HepG2 (cell line): ENCODE results near the gene VPS18. TPM values are rescaled to one million over a fixed set of nuclear protein-coding genes. Genes with fewer than 3 reads are reported as not detected.

ENCODE experiments used
- ATAC-seq: fragments of 200-7000 bp; cut with Tn5 transposase; 3 replicates; pipeline ENCODE4 v1.9.1; 2020; ENCODE audit warnings: mild to moderate bottlenecking, moderate library complexity
- BruUV-seq: library from RNA; stranded (reverse); fragments of 400-500 nt; replicated peaks from 2 replicates; lab custom pipeline; 2021; lab: Mats Ljungman, UMichigan
- CTCF ChIA-PET: fragments of 300-600 bp; formaldehyde crosslinking; extraction: SDS; loops from one replicate; lab custom pipeline; 2021; ENCODE audit warnings: low total read pairs, inconsistent platforms, low intra/inter-chr PET ratio; lab: Yijun Ruan, JAX
- POLR2A ChIA-PET: fragments of 350-600 bp; sonication (Branson Sonifier 250); formaldehyde crosslinking; loops from one replicate; lab custom pipeline; 2020; ENCODE audit warnings: antibody characterized with exemption, inconsistent platforms; lab: Yijun Ruan, JAX
- DNase-seq: peaks from one replicate; pipeline ENCODE4 v3.0.0-alpha.2; 2015; ENCODE audit warnings: low spot score
- FAIRE-seq: peaks from 3 replicates; lab custom pipeline; 2011; peaks lifted over from hg19 to GRCh38; lab: Jason Lieb, UNC
- H2AFZ ChIP-seq: one replicate; pipeline ENCODE4 v1.6.1; 2011; ENCODE audit warnings: low read length, inconsistent platforms
- H3K27ac ChIP-seq: fragments of 300-600 bp; 3 replicates; pipeline ENCODE4 v1.8.0; 2011; ENCODE audit warnings: mixed run types, mild to moderate bottlenecking, mixed read lengths, low read length, inconsistent platforms; ENCODE audit not compliant: insufficient read depth; ENCODE audit errors: extremely low read length
- H3K27me3 ChIP-seq, 2 experiments: fragments of 200-600 bp in 1 of 2; 2 replicates in 1 of 2; 3 replicates in 1 of 2; pipeline versions ENCODE4 v1.6.0 to v1.8.0; 2011; ENCODE audit warnings: low read length in 2 of 2, mild to moderate bottlenecking in 2 of 2, moderate library complexity in 2 of 2, inconsistent platforms in 1 of 2; ENCODE audit not compliant: insufficient read depth in 2 of 2, control insufficient read depth in 1 of 2
- H3K36me3 ChIP-seq, 2 experiments: fragments of 200-600 bp in 1 of 2; replicated peaks in 1 of 2; 2 replicates in 1 of 2; 3 replicates in 1 of 2; pipeline versions ENCODE4 v1.5.1 to v1.8.0; 2011; ENCODE audit warnings: low read length in 2 of 2, inconsistent platforms in 1 of 2; ENCODE audit not compliant: insufficient read depth in 2 of 2, control insufficient read depth in 1 of 2
- H3K4me1 ChIP-seq: 2 replicates; pipeline ENCODE4 v1.5.1; 2012; ENCODE audit warnings: low read length, inconsistent platforms; ENCODE audit not compliant: insufficient read depth
- H3K4me2 ChIP-seq: 2 replicates; pipeline ENCODE4 v1.6.0; 2011; ENCODE audit warnings: low read depth, low read length, inconsistent platforms
- H3K4me3 ChIP-seq, 3 experiments: fragments of 200-600 bp in 1 of 3; sonication (generic), shearing (Covaris generic) in 1 of 3; replicated peaks in 1 of 3; 2 replicates each; pipeline ENCODE4 v1.5.1; 2011 to 2016; ENCODE audit warnings: low read length in 3 of 3, inconsistent platforms in 2 of 3, low read depth in 2 of 3, mild to moderate bottlenecking in 2 of 3, control low read depth in 1 of 3, mixed read lengths in 1 of 3; ENCODE audit not compliant: insufficient read depth in 1 of 3
- H3K79me2 ChIP-seq: one replicate; pipeline ENCODE4 v1.6.1; 2011; ENCODE audit warnings: low read length, inconsistent platforms; ENCODE audit not compliant: insufficient read depth
- H3K9ac ChIP-seq: 2 replicates; pipeline ENCODE4 v1.6.0; 2011; ENCODE audit warnings: mild to moderate bottlenecking, low read depth, low read length, inconsistent platforms; ENCODE audit not compliant: insufficient read depth
- H3K9me3 ChIP-seq: 2 replicates; pipeline ENCODE4 v1.5.1; 2012; ENCODE audit warnings: mild to moderate bottlenecking, low read length
- H4K20me1 ChIP-seq: 2 replicates; pipeline ENCODE4 v1.6.0; 2011; ENCODE audit warnings: inconsistent platforms, mild to moderate bottlenecking, low read length, moderate library complexity; ENCODE audit not compliant: insufficient read depth
- FOSL1 ChIP-seq: sonication (generic); formaldehyde crosslinking; IDR thresholded peaks from 2 replicates; pipeline ENCODE4 v1.9.0; 2021; ENCODE audit warnings: missing genetic modification reagents, borderline replicate concordance
- FOSL2 ChIP-seq: sonication (generic); formaldehyde crosslinking; IDR thresholded peaks from 2 replicates; pipeline ENCODE4 v1.4.0; 2020; ENCODE audit warnings: missing genetic modification reagents
- MTF2 ChIP-seq: sonication (generic); formaldehyde crosslinking; IDR thresholded peaks from 2 replicates; pipeline ENCODE4 v1.5.0; 2020; ENCODE audit warnings: missing genetic modification reagents, borderline replicate concordance
- U2AF1 ChIP-seq: fragments of 200-400 bp; formaldehyde crosslinking; optimal IDR thresholded peaks from 2 replicates; pipeline ENCODE3; 2017; ENCODE audit warnings: mild to moderate bottlenecking, low read depth, low read length
- ZNF136 ChIP-seq: sonication (generic); formaldehyde crosslinking; IDR thresholded peaks from 2 replicates; pipeline ENCODE4 v1.8.1; 2022; ENCODE audit warnings: low read depth, mild to moderate bottlenecking, moderate library complexity, missing genetic modification reagents
- ZNF792 ChIP-seq: IDR thresholded peaks from 2 replicates; pipeline ENCODE4 v1.6.1; 2016
- ZSCAN31 ChIP-seq: sonication (generic); formaldehyde crosslinking; IDR thresholded peaks from 2 replicates; pipeline ENCODE4 v1.5.0; 2020; ENCODE audit warnings: low read depth, mild to moderate bottlenecking, missing genetic modification reagents
- WGBS: methylation state at CpG from one replicate; pipeline ENCODE4 v1.1.6; 2017; ENCODE audit warnings: low lambda C conversion rate; 5-methylcytosine and 5-hydroxymethylcytosine counted together
- in situ Hi-C: cut with HindIII; loops from 2 replicates; pipeline ENCODE4 v1.10.0; 2017; ENCODE audit warnings: low pct_unique_long_range_greater_than_20kb; ENCODE audit not compliant: extremely low pct_ligation_motif_present
- intact Hi-C: fragments of 100-400 bp; cut with micrococcal nuclease; formaldehyde crosslinking; loops from one replicate; pipeline ENCODE4 v1.10.0; 2022; ENCODE audit not compliant: unreplicated experiment
- polyA plus RNA-seq, 8 experiments: library from polyadenylated mRNA; depleted of rRNA in 3 of 8; stranded (reverse) in 7 of 8; unstranded in 1 of 8; fragments of >200 nt; fragmentation: Illumina TruSeq in 4 of 8; extraction: Trizol in 4 of 8; gene quantifications; 2 replicates each; pipeline versions ENCODE4 v1.2.1 to v1.2.3, GENCODE V29; 2011 to 2016; ENCODE audit warnings: low read depth in 4 of 8, missing spikeins in 1 of 8, mixed read lengths in 1 of 8; ENCODE audit not compliant: insufficient read depth in 1 of 8
- total RNA-seq, 5 experiments: library from RNA; depleted of rRNA; stranded (reverse); fragments of >200 nt; fragmentation: Illumina TruSeq; extraction: Trizol; gene quantifications; 2 replicates each; pipeline ENCODE4 v1.2.3, GENCODE V29; 2016; ENCODE audit warnings: low read depth in 1 of 5
- TF ChIP-seq, protein P1 (sequence below): sonication (generic); formaldehyde crosslinking; IDR thresholded peaks from 2 replicates; pipeline ENCODE4 v1.5.0; 2020; ENCODE audit warnings: mild to moderate bottlenecking, missing genetic modification reagents, borderline replicate concordance
- TF ChIP-seq, protein P2 (sequence below): sonication (generic); formaldehyde crosslinking; IDR thresholded peaks from 2 replicates; pipeline ENCODE4 v1.5.0; 2020; ENCODE audit warnings: missing genetic modification reagents
- TF ChIP-seq, protein P3 (sequence below): sonication (generic); formaldehyde crosslinking; IDR thresholded peaks from 2 replicates; pipeline ENCODE4 v1.4.0; 2020; ENCODE audit warnings: missing genetic modification reagents
- TF ChIP-seq, protein P4 (sequence below), 2 experiments: sonication (generic) in 1 of 2; formaldehyde crosslinking in 1 of 2; IDR thresholded peaks; 2 replicates each; pipeline versions ENCODE4 v1.4.0 to v1.6.1; 2016 to 2020; ENCODE audit warnings: borderline replicate concordance in 1 of 2, low read depth in 1 of 2, mild to moderate bottlenecking in 1 of 2, missing genetic modification reagents in 1 of 2

The VPS18 gene
- total and polyA plus RNA-seq, 2 of the 13 experiments (the other 11 are each of a cell fraction or from before 2014, with no cell fraction given): 5.8 to 17.0 TPM

DNA sequence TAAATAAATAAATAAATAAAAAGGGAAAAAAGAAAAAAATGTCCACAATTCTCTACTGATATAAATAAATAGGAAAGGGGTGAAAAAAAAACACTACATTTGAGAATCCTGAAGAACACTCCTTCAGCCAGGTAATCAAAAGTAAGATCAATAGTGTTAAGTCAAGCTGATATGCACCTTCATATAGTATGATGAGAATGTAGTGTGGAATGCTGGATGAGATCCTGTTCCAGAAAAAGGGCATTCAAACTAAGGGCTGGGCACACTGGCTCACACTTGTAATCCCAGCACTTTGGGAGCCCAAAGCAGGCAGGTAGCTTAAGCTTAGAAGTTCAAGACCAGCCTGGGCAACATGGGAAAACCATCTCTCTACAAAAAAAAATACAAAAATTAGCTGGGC, 5.1 kb upstream of the VPS18 start (continued):
- TF ChIP-seq, protein P1, sequence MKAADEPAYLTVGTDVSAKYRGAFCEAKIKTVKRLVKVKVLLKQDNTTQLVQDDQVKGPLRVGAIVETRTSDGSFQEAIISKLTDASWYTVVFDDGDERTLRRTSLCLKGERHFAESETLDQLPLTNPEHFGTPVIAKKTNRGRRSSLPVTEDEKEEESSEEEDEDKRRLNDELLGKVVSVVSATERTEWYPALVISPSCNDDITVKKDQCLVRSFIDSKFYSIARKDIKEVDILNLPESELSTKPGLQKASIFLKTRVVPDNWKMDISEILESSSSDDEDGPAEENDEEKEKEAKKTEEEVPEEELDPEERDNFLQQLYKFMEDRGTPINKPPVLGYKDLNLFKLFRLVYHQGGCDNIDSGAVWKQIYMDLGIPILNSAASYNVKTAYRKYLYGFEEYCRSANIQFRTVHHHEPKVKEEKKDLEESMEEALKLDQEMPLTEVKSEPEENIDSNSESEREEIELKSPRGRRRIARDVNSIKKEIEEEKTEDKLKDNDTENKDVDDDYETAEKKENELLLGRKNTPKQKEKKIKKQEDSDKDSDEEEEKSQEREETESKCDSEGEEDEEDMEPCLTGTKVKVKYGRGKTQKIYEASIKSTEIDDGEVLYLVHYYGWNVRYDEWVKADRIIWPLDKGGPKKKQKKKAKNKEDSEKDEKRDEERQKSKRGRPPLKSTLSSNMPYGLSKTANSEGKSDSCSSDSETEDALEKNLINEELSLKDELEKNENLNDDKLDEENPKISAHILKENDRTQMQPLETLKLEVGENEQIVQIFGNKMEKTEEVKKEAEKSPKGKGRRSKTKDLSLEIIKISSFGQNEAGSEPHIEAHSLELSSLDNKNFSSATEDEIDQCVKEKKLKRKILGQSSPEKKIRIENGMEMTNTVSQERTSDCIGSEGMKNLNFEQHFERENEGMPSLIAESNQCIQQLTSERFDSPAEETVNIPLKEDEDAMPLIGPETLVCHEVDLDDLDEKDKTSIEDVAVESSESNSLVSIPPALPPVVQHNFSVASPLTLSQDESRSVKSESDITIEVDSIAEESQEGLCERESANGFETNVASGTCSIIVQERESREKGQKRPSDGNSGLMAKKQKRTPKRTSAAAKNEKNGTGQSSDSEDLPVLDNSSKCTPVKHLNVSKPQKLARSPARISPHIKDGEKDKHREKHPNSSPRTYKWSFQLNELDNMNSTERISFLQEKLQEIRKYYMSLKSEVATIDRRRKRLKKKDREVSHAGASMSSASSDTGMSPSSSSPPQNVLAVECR: no peak
- TF ChIP-seq FOSL1: no peak
- no peak for TF ChIP-seq ZNF136 (CRISPR knock-in tag)

DNA sequence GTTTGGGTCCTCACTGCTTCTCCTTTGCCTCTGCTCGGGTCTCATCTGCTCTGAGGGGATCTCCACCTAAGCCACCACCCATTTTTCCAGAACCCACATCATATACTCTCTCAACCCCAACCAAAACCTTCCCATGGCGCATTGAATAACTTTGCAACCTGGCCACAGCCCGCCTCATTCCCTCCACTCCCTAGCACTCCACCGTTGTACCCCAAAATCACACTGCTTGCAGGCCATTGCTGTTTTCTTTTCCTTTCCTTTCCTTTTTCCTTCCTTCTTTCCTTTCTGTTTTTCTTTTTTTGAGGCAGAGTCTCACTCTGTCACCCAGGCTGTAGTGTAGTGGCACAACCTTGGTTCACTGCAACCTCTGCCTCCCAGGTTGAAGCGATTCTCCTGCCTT, 3.1 kb upstream of the VPS18 start:
- in situ Hi-C loops (loop anchor here (5.0 to 10.0 kb wide), 3 partner anchors 34 to 306 kb away; partner anchors contain the start of gene RAD51), intact Hi-C loops (loop anchor here (5.0 kb wide), 2 partner anchors 144 to 189 kb away; no protein-coding TSS in a partner anchor)
- Histone ChIP-seq H3K9ac (no peak overlapping the region), H3K4me2 (no peak overlapping the region), H3K27ac (no peak overlapping the region), H3K79me2 (peaks cover 17% of the 10 kb centered on the region), H3K9me3 (no peaks in the 10 kb centered on the region), H3K4me3 (no peak overlapping the region), H3K27me3 (no peaks in the 10 kb centered on the region; a peak in 1 of 5 replicates), H2AFZ (no peak overlapping the region), H4K20me1 (no peaks in the 10 kb centered on the region), H3K36me3 (peaks cover 3 to 5% of the 10 kb centered on the region in 2 experiments; a peak in 4 of 5 replicates), H3K4me1 (peaks cover 35% of the 10 kb centered on the region)
- ATAC-seq: no peak
- BruUV-seq: no TSS peak
- no peak for DNase-seq
- POLR2A ChIA-PET: interaction anchor here (1.2 kb wide), 1 partner anchor 32 kb away, joined by 4 read pairs; no protein-coding TSS in a partner anchor
- CTCF ChIA-PET: interaction anchor here (5.3 kb wide), 1 partner anchor 33 kb away, joined by 80 read pairs; no protein-coding TSS in a partner anchor
- FAIRE-seq: no peak
- 47% methylated on average over 5 of the region's 5 CpGs for WGBS
- TF ChIP-seq, protein P2, sequence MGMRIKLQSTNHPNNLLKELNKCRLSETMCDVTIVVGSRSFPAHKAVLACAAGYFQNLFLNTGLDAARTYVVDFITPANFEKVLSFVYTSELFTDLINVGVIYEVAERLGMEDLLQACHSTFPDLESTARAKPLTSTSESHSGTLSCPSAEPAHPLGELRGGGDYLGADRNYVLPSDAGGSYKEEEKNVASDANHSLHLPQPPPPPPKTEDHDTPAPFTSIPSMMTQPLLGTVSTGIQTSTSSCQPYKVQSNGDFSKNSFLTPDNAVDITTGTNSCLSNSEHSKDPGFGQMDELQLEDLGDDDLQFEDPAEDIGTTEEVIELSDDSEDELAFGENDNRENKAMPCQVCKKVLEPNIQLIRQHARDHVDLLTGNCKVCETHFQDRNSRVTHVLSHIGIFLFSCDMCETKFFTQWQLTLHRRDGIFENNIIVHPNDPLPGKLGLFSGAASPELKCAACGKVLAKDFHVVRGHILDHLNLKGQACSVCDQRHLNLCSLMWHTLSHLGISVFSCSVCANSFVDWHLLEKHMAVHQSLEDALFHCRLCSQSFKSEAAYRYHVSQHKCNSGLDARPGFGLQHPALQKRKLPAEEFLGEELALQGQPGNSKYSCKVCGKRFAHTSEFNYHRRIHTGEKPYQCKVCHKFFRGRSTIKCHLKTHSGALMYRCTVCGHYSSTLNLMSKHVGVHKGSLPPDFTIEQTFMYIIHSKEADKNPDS: no peak
- TF ChIP-seq ZNF792 (CRISPR knock-in tag) (no peak), ZSCAN31 (CRISPR knock-in tag) (no peak), MTF2 (CRISPR knock-in tag) (no peak), U2AF1 (no peak), FOSL2 (no peak)
- TF ChIP-seq, protein P3, sequence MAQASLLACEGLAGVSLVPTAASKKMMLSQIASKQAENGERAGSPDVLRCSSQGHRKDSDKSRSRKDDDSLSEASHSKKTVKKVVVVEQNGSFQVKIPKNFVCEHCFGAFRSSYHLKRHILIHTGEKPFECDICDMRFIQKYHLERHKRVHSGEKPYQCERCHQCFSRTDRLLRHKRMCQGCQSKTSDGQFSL: no peak
- TF ChIP-seq, protein P4, sequence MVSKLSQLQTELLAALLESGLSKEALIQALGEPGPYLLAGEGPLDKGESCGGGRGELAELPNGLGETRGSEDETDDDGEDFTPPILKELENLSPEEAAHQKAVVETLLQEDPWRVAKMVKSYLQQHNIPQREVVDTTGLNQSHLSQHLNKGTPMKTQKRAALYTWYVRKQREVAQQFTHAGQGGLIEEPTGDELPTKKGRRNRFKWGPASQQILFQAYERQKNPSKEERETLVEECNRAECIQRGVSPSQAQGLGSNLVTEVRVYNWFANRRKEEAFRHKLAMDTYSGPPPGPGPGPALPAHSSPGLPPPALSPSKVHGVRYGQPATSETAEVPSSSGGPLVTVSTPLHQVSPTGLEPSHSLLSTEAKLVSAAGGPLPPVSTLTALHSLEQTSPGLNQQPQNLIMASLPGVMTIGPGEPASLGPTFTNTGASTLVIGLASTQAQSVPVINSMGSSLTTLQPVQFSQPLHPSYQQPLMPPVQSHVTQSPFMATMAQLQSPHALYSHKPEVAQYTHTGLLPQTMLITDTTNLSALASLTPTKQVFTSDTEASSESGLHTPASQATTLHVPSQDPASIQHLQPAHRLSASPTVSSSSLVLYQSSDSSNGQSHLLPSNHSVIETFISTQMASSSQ (IDR thresholded peaks at IDR 0.05; ENCODE audit: low read depth): no peak
- TF ChIP-seq, protein P4 (CRISPR knock-in tag; IDR thresholded peaks at IDR 0.05; ENCODE audit: borderline replicate concordance): no peak
